ENCODE data around the gene TULP4.

TULP4 gene

DNA sequence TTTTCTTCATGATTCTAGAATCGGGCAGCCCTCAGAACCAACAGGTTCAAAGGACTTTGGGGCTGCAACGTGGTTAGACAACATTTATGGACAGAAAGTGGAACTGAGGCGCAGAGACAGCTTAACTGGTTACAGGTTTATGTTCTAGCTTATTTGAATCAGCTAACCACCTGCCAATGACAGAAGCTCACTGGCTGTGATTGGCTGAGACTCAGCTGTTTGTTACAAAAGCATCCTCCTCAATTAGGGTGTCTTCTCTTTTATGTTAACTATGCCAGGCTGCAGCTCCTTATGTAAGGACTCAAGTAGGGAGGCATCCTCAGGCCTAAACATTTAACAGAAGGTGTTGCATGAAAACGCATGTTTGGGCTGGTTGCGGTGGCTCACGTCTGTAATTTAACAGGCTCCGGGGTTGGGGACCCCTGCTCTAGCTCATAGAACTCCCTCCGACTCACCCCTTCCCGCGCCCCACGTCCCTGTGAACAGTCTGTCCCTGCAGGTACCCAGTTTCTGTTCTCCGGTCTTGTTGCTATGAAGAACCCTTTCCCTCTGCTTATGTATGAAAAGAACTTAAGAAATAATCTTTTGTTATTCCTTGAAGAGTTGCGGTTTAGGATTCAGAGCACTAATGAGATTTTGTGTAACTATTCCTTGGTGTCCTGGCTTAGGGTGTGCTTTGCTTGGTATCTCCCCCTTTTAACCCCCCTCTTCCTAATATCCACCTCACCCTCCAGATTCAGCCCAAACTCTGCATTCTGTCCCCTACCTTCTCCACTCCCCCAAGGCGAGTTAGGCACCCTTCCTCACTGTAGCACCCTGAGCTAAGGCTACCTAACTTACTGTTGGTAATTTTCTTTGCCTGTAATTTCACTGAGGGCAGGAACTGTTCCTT lies 246.4 kb downstream of the TULP4 start:
- H3K4me3 ChIP-seq (ENCODE audit: extremely low read depth, insufficient read depth, low read length, poor library complexity, severe bottlenecking) = no peak overlapping the region
- H3K27ac ChIP-seq (ENCODE audit: low read depth, low read length, severe bottlenecking) = no peak overlapping the region
- no peaks in the 10 kb centered on the region for H3K9me3 ChIP-seq (ENCODE audit: control insufficient read depth, low read length)
- WGBS, 2 experiments (ENCODE audit: insufficient coverage in 2 of 2) = 94 to 96% methylated on average over 8 to 9 of the region's 14 CpGs
- peaks cover 8% of the 10 kb centered on the region for H3K36me3 ChIP-seq (ENCODE audit: control insufficient read depth, insufficient read depth, low read length)
- H3K4me1 ChIP-seq (ENCODE audit: control insufficient read depth, insufficient read depth, low read length, poor library complexity, severe bottlenecking) = peaks cover 14% of the 10 kb centered on the region

DNA sequence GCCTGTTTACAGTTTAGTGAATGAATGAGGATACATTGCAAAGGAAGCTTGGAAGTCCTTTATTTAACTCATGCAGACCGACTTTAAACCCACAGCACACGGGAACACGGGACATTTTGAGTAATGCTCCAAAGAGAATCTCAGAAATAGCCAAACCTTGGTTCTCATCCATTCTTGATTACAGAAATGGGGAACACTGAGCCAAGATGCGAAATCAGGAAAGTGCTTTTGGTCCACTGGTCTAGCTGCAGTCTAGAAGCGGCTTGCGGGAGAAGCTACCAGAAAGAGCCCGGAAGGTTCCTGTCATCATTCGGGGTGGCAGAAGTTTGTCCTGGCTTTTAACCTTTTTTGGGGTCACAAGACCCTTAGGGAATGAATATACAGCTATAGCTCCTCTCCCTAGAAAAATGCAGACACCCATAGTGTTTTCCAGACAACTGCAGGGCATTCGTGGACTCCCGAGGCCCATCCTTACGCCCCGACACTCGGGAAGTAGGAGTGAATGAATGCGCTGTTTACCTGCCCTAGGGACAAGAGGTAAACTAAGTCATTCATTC lies 247.2 kb downstream of the TULP4 start:
- Histone ChIP-seq H3K4me1 (ENCODE audit: control insufficient read depth, insufficient read depth, low read length, poor library complexity, severe bottlenecking) (peaks cover 14% of the 10 kb centered on the region), H3K4me3 (ENCODE audit: extremely low read depth, insufficient read depth, low read length, poor library complexity, severe bottlenecking) (peak overlapping the region; percentile 84), H3K9me3 (ENCODE audit: control insufficient read depth, low read length) (no peaks in the 10 kb centered on the region), H3K27ac (ENCODE audit: low read depth, low read length, severe bottlenecking) (peak overlapping the region; percentile 86), H3K36me3 (ENCODE audit: control insufficient read depth, insufficient read depth, low read length) (peaks cover 8% of the 10 kb centered on the region)
- 72 to 94% methylated on average over 8 to 14 of the region's 14 CpGs for WGBS, 2 experiments (ENCODE audit: insufficient coverage in 2 of 2)

DNA sequence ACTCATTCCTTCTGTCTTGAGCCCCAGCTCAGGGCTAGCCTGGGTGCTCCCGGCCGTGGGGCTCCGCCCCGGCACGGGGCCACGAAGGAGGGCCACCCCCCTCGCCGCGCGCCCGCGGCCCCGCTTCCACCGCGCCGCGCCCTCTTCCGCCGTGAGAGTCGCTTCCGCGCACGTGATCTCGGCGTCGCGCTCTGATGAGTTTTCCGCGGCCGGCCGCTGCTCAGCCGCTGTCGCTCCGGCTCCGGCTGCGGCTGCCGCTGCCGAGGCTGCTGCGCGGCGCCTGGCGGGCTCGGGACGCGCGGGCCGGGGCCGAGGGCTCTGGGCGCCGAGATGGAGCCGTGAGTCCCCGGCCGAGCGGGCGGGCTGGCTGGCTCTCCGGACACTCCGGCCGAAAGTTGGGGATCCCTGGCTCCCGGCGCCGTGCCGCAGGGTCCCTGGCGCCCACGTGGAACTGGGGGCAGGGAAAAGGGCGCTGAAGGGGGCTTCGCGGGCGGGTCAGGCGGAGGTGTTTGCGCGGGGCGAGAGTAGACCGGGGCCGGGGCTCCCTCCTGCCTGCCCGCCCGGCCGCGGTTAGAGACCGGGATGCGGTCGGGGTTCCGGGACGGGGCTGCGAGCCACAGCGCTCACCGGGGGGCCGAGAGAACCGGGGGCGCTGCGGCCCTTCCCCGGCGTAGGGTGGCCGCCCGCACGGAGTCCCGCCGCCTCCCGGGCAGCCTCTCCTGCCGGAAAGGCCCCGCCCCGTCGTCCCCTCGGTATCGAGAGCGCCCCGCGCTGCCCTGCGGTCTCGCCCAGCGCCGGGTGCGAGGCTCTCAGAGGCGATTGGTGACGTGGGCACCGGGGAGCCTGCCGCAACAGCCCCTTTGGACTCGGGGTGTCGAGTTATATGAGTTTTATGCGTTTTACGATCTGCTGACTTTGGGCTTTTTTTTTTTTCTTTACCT lies 247.9 kb downstream of the TULP4 start, which contains the start of gene TMEM181:
Gene TMEM181 (plus strand): TSS at position 197 of the 941 bp plus-strand sequence. CDS start 134 bp downstream, at position 331.
- WGBS, 2 experiments (ENCODE audit: insufficient coverage in 2 of 2) = 0 to 1% methylated on average over 81 to 82 of the region's 120 CpGs
- peaks cover 8% of the 10 kb centered on the region for H3K4me1 ChIP-seq (ENCODE audit: control insufficient read depth, insufficient read depth, low read length, poor library complexity, severe bottlenecking)
- no peaks in the 10 kb centered on the region for H3K9me3 ChIP-seq (ENCODE audit: control insufficient read depth, low read length)
- H3K27ac ChIP-seq (ENCODE audit: low read depth, low read length, severe bottlenecking) = peak within 1 kb of the TSS; percentile 86
- H3K36me3 ChIP-seq (ENCODE audit: control insufficient read depth, insufficient read depth, low read length) = peaks cover 8% of the 10 kb centered on the region
- peak within 1 kb of the TSS; percentile 84 for H3K4me3 ChIP-seq (ENCODE audit: extremely low read depth, insufficient read depth, low read length, poor library complexity, severe bottlenecking)

DNA sequence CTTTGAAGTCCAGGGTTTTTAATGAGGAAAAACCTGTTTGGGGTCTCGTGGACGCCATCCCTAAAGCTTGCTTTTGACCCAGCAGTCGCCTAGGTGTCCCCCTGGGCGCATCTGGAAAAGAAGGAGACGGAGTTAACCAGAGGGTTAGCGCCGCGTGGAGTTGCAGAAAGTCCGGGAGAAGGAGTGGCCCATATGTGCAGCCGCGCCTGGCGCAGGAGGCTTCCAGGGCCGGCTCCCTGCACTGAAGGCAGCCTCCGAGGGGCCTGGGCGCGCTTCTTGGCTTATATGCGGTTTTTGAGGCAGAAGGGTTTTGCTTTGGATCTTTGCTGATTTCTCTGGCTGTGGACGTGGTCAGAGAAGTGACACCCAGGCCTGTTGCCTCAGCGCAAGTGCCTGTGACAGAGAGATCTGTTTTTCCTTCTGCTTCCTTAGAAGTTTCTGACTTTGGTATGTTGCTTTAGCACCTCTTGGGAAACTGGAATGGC lies 248.6 kb downstream of the TULP4 start:
- Histone ChIP-seq H3K27ac (ENCODE audit: low read depth, low read length, severe bottlenecking) (peak overlapping the region; percentile 86), H3K36me3 (ENCODE audit: control insufficient read depth, insufficient read depth, low read length) (peaks cover 10% of the 10 kb centered on the region), H3K4me3 (ENCODE audit: extremely low read depth, insufficient read depth, low read length, poor library complexity, severe bottlenecking) (peak overlapping the region; percentile 84), H3K9me3 (ENCODE audit: control insufficient read depth, low read length) (no peaks in the 10 kb centered on the region), H3K4me1 (ENCODE audit: control insufficient read depth, insufficient read depth, low read length, poor library complexity, severe bottlenecking) (peaks cover 8% of the 10 kb centered on the region)
- 17 to 18% methylated on average over 14 to 16 of the region's 19 CpGs for WGBS, 2 experiments (ENCODE audit: insufficient coverage in 2 of 2)
